Measurements from ENCODE around the gene C3AR1. TPM values are rescaled to one million over a fixed set of nuclear protein-coding genes. Genes with fewer than 3 reads are reported as not detected.

The C3AR1 gene
- total and polyA plus RNA-seq, 2 of the 13 experiments (the other 11 are each of a cell fraction or from before 2014, with no cell fraction given) = not detected

DNA sequence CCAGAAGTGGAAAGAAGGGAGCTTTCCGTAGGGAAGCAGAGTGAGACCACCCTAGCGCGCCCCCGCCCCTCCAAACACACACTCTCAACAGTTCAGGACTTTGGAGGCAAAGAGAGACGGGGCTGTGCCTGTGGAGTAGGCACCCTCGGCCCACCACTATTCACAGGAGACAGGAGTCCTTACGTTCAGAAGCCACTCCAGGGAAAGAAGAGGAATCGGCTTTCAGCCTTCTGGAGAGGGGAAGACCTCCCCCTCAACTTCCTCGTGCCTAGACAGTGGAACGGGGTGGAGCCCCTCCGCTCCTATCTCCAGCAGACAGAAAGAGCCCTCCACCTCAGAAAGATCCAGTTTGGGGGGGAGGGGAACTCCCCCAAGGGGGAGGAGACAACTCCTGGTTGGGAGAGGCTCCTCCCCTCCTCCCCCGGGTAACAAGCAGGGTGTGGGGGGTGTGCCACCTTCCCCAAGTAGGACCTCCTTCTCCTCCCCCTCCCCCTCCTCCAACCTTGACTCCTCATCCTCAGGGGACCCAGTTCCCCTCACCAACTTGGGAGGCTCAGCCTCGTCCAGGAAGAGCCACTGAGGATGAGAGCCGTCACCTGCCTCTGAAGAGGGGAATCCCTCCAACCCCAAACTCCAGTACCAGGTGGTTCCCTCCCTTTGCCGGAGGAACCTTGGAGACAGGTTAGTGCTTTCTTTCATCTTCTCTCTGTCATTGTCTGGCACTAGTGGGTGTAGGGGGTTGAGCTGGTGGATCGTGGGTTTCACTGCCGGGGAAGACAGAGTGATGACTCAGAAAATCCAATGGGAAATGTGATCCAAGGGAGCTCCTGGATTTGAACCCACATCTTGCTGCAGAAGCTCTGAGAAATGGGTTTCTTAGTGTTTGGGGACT lies 32.8 kb downstream of the C3AR1 start (continued):
- TF ChIP-seq, protein P1, sequence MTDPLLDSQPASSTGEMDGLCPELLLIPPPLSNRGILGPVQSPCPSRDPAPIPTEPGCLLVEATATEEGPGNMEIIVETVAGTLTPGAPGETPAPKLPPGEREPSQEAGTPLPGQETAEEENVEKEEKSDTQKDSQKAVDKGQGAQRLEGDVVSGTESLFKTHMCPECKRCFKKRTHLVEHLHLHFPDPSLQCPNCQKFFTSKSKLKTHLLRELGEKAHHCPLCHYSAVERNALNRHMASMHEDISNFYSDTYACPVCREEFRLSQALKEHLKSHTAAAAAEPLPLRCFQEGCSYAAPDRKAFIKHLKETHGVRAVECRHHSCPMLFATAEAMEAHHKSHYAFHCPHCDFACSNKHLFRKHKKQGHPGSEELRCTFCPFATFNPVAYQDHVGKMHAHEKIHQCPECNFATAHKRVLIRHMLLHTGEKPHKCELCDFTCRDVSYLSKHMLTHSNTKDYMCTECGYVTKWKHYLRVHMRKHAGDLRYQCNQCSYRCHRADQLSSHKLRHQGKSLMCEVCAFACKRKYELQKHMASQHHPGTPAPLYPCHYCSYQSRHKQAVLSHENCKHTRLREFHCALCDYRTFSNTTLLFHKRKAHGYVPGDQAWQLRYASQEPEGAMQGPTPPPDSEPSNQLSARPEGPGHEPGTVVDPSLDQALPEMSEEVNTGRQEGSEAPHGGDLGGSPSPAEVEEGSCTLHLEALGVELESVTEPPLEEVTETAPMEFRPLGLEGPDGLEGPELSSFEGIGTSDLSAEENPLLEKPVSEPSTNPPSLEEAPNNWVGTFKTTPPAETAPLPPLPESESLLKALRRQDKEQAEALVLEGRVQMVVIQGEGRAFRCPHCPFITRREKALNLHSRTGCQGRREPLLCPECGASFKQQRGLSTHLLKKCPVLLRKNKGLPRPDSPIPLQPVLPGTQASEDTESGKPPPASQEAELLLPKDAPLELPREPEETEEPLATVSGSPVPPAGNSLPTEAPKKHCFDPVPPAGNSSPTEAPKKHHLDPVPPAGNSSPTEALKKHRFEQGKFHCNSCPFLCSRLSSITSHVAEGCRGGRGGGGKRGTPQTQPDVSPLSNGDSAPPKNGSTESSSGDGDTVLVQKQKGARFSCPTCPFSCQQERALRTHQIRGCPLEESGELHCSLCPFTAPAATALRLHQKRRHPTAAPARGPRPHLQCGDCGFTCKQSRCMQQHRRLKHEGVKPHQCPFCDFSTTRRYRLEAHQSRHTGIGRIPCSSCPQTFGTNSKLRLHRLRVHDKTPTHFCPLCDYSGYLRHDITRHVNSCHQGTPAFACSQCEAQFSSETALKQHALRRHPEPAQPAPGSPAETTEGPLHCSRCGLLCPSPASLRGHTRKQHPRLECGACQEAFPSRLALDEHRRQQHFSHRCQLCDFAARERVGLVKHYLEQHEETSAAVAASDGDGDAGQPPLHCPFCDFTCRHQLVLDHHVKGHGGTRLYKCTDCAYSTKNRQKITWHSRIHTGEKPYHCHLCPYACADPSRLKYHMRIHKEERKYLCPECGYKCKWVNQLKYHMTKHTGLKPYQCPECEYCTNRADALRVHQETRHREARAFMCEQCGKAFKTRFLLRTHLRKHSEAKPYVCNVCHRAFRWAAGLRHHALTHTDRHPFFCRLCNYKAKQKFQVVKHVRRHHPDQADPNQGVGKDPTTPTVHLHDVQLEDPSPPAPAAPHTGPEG (CRISPR knock-in tag; IDR thresholded peaks at IDR 0.05) = no peak
- TF ChIP-seq TEAD2 (CRISPR knock-in tag; IDR thresholded peaks at IDR 0.05) (no peak), ZNF781 (CRISPR knock-in tag; IDR thresholded peaks at IDR 0.05; ENCODE audit: borderline replicate concordance, not compliant biosample characterization) (peak; percentile 58), AGO1 (IDR thresholded peaks at IDR 0.05; ENCODE audit: low read depth, low read length, poor library complexity, severe bottlenecking) (no peak), MIER3 (CRISPR knock-in tag; IDR thresholded peaks at IDR 0.05; ENCODE audit: borderline replicate concordance) (no peak), PHB2 (IDR thresholded peaks at IDR 0.05; ENCODE audit: partially characterized antibody) (no peak), ZBTB8A (CRISPR knock-in tag; IDR thresholded peaks at IDR 0.05; ENCODE audit: borderline replicate concordance, low read depth) (no peak), MLLT10 (CRISPR knock-in tag; IDR thresholded peaks at IDR 0.05) (no peak), SP5 (CRISPR knock-in tag; IDR thresholded peaks at IDR 0.05; ENCODE audit: borderline replicate concordance, low read depth) (no peak), ZSCAN22 (CRISPR knock-in tag; IDR thresholded peaks at IDR 0.05) (no peak), ZSCAN30 (CRISPR knock-in tag; IDR thresholded peaks at IDR 0.05) (no peak), ZSCAN31 (CRISPR knock-in tag; IDR thresholded peaks at IDR 0.05; ENCODE audit: low read depth) (no peak), ZNF761 (CRISPR knock-in tag; conservative IDR thresholded peaks at IDR 0.05) (no peak), GTF2F1 (IDR thresholded peaks at IDR 0.05; ENCODE audit: low read length) (no peak), ZKSCAN1 (IDR thresholded peaks at IDR 0.05; ENCODE audit: low read length) (no peak), STAG1 (CRISPR knock-in tag; IDR thresholded peaks at IDR 0.05) (no peak), POLR2G (IDR thresholded peaks at IDR 0.05; ENCODE audit: low read depth, low read length) (peak; percentile 11; the same call in 1 of the 2 replicates), ZNF577 (CRISPR knock-in tag; IDR thresholded peaks at IDR 0.05; ENCODE audit: borderline replicate concordance, low read depth) (no peak)
- TF ChIP-seq, protein P2, sequence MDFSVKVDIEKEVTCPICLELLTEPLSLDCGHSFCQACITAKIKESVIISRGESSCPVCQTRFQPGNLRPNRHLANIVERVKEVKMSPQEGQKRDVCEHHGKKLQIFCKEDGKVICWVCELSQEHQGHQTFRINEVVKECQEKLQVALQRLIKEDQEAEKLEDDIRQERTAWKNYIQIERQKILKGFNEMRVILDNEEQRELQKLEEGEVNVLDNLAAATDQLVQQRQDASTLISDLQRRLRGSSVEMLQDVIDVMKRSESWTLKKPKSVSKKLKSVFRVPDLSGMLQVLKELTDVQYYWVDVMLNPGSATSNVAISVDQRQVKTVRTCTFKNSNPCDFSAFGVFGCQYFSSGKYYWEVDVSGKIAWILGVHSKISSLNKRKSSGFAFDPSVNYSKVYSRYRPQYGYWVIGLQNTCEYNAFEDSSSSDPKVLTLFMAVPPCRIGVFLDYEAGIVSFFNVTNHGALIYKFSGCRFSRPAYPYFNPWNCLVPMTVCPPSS (IDR thresholded peaks at IDR 0.05) = no peak

Measured in HepG2 (cell line).